GM12875 (cell line): ENCODE measurements around the gene COPE.

Experiments used
- H3K4me3 ChIP-seq: one replicate; pipeline ENCODE4 v1.5.1; 2011; ENCODE audit warnings: low read depth, low read length, control low read depth
- TF ChIP-seq, protein P1 (sequence below): IDR thresholded peaks from 2 replicates; pipeline ENCODE4 v1.5.1; 2011; ENCODE audit warnings: low read depth, mild to moderate bottlenecking, control low read depth, inconsistent platforms, low read length, moderate library complexity, borderline replicate concordance; ENCODE audit not compliant: insufficient read depth

Gene COPE

DNA sequence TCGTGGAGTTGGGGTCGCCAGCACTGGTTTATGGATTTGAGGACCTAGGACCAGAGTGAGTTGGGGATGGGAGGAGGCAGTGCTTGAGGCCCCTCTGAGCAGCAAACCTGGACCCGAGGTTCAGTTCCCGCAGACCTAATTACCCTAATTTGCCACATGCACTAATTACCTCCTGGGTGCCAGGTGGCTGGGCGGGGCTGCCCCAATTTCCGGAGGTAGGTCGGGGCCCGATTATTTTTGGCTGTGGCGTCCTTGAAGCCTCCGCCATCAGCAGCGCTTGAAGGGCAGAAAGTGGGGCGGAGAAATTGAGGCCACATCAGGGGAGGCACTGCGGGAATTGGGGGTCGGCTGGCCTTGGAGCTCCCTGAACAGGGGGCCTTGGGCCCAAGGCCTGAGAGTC lies 27.7 kb upstream of the COPE start:
- H3K4me3 ChIP-seq, result no peak overlapping the region
- TF ChIP-seq, protein P1, sequence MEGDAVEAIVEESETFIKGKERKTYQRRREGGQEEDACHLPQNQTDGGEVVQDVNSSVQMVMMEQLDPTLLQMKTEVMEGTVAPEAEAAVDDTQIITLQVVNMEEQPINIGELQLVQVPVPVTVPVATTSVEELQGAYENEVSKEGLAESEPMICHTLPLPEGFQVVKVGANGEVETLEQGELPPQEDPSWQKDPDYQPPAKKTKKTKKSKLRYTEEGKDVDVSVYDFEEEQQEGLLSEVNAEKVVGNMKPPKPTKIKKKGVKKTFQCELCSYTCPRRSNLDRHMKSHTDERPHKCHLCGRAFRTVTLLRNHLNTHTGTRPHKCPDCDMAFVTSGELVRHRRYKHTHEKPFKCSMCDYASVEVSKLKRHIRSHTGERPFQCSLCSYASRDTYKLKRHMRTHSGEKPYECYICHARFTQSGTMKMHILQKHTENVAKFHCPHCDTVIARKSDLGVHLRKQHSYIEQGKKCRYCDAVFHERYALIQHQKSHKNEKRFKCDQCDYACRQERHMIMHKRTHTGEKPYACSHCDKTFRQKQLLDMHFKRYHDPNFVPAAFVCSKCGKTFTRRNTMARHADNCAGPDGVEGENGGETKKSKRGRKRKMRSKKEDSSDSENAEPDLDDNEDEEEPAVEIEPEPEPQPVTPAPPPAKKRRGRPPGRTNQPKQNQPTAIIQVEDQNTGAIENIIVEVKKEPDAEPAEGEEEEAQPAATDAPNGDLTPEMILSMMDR, result no peak

DNA sequence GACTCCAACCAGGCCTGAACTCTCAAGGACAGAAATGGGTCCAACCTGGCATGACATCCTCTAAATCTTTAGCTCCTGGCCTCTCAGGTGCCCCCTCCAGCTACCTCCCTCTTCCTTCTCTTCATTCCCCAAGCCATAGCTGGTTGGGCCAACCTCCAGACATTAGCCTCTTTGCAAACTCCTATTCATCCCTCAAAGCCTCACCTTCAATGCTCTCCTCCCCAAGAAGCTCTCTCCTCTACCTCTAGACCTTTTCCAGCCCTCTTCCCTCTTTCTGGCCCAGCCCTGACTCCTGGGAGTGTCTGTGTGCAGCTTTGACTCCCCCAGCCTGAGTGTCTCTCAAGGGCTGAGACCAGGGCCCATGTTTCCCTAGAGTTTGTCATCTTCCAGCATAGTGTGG lies 27.1 kb upstream of the COPE start:
- TF ChIP-seq, protein P1, result no peak
- no peak overlapping the region for H3K4me3 ChIP-seq

DNA sequence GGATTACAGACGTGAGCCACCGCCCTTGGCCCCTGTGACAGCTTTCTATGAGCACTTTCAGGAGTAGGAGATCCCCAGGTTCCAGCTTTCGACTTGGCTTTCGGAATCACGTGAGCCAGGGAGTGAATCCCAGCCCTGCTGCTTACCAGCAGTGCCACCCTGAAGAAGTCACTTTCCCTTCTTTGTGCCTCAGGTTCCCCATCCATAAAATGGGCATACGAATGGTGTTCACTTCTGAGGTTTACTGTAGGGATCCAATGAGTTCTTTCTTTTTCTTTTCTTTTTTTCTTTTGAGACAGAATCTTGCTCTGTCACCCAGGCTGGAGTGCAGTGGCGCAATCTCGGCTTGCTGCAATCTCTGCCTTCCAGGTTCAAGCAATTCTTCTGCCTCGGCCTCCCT lies 26.1 kb upstream of the COPE start:
- no peak overlapping the region for H3K4me3 ChIP-seq
- TF ChIP-seq, protein P1, result no peak

GRCh38 chr19:18943465-18943864 lies 24.3 kb upstream of the COPE start:
- H3K4me3 ChIP-seq, result no peak overlapping the region
- TF ChIP-seq, protein P1, result no peak

DNA sequence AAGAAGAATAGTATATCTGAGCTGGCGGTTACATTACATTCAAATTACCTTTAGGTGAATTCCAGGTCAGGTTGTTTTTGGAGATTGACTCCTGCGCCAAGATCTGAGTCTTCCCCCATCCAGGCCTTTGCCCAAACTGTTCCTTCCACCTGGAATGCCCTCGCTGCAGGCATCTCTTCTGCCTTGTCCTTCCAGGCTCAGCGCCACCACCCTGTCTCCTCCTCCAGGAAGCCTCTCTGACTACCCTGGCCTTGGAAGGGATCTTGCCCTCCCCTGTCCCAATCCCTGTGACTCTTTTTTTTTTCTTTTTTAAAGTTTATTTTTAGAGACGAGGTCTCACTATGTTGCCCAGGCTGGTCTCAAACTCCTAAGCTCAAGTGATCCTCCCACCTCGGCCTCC lies 23.5 kb upstream of the COPE start:
- TF ChIP-seq, protein P1, result no peak
- H3K4me3 ChIP-seq, result no peak overlapping the region

DNA sequence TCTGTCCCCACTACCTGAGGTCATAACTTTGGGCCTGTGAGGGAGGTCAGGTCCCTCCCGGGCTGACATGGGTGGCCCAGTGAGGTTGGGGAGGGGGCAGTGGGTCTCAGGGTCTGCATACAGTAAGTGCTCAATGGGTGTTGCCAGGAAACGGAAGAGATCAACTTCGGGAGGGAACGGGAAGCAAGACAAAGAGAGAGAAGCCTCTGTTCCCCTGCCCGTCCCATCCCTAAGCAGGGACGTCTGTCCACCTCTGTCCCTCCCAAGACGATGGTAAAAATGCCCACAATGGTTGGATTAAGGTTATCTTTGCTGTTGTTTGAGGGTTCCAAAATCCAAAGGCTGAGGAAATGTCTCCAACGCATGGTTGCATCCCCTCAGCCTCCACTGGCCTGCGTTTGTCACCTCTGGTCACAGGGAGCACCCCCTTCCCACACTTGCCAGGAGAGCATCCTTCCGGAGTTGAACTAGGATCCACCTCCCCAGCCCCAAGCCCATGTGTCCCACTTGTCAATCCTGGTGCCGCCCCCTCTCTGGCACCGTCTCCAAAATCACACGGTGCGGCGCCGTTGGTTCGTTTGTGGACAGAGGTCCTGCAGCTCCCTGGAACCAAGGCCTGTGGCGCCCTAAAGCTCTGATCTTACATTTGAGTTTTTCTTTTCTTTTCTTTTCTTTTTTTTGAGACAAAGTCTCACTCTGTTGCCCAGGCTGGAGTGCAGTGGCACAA lies 22.6 kb upstream of the COPE start:
- TF ChIP-seq, protein P1, result no peak
- H3K4me3 ChIP-seq, result no peak overlapping the region

DNA sequence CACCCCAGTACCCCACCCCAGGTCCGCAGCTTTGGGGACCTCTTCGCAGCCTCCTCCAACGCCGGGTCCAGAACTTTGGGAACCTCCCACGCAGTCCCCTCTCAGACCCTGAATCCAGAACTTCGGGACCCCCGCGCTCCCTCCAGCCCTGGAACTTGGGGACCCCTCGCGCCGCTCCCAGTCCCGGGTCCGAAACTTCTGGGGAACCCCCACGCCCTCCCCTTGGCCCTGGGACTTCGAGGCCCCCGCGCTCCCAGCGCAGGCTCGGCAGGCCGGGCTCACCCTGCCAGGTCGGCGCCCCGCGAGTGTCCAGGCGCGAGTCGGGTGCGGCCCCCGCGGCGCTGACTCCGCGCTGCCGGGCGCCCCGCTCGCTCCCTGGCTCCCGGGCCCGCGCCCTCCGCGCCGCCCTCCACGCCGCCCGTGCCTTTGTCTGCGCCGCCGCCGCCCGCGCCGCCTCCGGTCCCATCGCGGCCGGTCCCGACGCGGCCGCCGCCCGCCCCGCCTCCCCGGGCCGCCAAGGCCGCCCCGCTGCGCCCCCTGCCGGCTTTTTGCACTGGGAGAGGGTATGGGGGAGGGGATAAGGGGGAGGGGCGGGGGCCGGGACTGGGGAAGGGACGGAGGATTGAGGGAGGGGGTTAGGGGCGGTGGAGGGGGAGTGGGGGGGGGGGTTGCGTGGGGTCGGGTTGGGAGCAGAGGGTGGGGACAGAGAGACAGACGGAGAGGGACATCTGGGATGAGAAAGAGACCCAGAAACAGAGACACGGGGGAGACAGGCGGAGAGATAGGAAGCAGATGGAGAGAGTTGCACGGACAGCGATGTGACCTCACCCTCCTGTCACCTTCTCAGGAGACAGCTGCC lies 21.8 kb upstream of the COPE start, which contains the start of gene HOMER3:
Gene HOMER3 (minus strand): TSS at position 449 of the 859 bp plus-strand sequence. CDS start 2,235 bp downstream, outside the sequence.
- TF ChIP-seq, protein P1, result peak; percentile 50; the same call in 1 of the 2 replicates
- no peak within 1 kb of the TSS for H3K4me3 ChIP-seq
